Progenitor cell of endocrine pancreas (in vitro differentiated cells): ENCODE results near the gene PSG7. TPM values are rescaled to one million over a fixed set of nuclear protein-coding genes. Genes with fewer than 3 reads are reported as not detected.
"Not testable (repeated sequence)": the region's sequence is repeated elsewhere in the genome, so short reads cannot be mapped to it uniquely, and the experiment has no call there.

ENCODE experiments used
- DNase-seq: peaks from one replicate; pipeline ENCODE4 v3.0.0; 2021; ENCODE audit warnings: low spot score; ENCODE audit not compliant: unreplicated experiment
- H3K27ac Mint-ChIP-seq: 2 replicates; pipeline ENCODE4 v1.8.0; 2021; ENCODE audit warnings: mild to moderate bottlenecking, moderate library complexity, mixed read lengths
- H3K27me3 Mint-ChIP-seq: 2 replicates; pipeline ENCODE4 v1.8.0; 2021; ENCODE audit warnings: mixed read lengths
- H3K36me3 Mint-ChIP-seq: 2 replicates; pipeline ENCODE4 v1.8.0; 2022; ENCODE audit warnings: mixed read lengths; ENCODE audit not compliant: insufficient read depth
- H3K4me1 Mint-ChIP-seq: 2 replicates; pipeline ENCODE4 v1.8.0; 2021; ENCODE audit warnings: low read depth, mixed read lengths
- H3K4me3 Mint-ChIP-seq: 2 replicates; pipeline ENCODE4 v1.8.0; 2021; ENCODE audit warnings: low read depth, mild to moderate bottlenecking, moderate library complexity, mixed read lengths
- H3K9me3 Mint-ChIP-seq: 2 replicates; pipeline ENCODE4 v1.8.0; 2021; ENCODE audit warnings: low read depth, mixed read lengths
- total RNA-seq: library from RNA; stranded (reverse); gene quantifications from 2 replicates; pipeline ENCODE4 v1.2.1, GENCODE V29; 2021
- TF ChIP-seq, protein P1 (sequence below): fragments of 200-600 bp; sonication (generic); IDR thresholded peaks from one replicate; pipeline ENCODE4 v1.5.0; 2021; ENCODE audit warnings: antibody characterized with exemption, mild to moderate bottlenecking; ENCODE audit not compliant: unreplicated experiment

The PSG7 gene
- total RNA-seq, 1 donor from 2014 or later: not detected

DNA sequence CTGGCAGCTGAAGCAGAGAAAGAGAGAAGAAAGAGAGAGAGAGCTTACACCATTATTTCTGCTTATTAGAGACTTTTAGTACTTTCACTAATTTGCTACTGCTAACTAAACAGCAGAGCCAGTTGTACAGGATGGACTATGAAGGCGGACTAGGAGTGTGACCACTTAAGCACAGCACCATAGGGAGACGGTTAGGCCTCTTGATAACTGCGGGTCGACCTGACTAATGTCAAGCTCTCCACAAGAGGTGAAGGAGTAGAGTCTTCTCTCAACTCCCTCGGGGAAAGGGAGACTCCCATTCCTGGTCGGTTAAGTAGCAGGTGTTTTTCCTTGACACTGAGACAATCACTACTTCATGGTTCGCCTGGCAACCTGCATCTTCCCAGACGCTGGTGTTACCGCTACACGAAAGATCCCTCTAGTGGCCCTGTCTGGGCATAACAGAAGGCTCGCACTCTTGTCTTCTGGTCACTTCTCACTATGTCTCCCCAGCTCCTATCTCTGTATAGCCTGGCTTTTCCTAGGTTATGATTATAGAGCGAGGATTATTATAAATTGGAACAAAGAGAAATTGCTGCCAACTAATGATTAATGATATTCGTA lies 5.3 kb upstream of the PSG7 start:
- no peaks in the 10 kb centered on the region for H3K36me3 Mint-ChIP-seq
- TF ChIP-seq, protein P1, sequence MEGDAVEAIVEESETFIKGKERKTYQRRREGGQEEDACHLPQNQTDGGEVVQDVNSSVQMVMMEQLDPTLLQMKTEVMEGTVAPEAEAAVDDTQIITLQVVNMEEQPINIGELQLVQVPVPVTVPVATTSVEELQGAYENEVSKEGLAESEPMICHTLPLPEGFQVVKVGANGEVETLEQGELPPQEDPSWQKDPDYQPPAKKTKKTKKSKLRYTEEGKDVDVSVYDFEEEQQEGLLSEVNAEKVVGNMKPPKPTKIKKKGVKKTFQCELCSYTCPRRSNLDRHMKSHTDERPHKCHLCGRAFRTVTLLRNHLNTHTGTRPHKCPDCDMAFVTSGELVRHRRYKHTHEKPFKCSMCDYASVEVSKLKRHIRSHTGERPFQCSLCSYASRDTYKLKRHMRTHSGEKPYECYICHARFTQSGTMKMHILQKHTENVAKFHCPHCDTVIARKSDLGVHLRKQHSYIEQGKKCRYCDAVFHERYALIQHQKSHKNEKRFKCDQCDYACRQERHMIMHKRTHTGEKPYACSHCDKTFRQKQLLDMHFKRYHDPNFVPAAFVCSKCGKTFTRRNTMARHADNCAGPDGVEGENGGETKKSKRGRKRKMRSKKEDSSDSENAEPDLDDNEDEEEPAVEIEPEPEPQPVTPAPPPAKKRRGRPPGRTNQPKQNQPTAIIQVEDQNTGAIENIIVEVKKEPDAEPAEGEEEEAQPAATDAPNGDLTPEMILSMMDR: no peak
- DNase-seq: no peak
- H3K27me3 Mint-ChIP-seq: no peaks in the 10 kb centered on the region
- no peaks in the 10 kb centered on the region for H3K4me1 Mint-ChIP-seq
- H3K27ac Mint-ChIP-seq: no peak overlapping the region
- no peak overlapping the region for H3K4me3 Mint-ChIP-seq
- H3K9me3 Mint-ChIP-seq: peaks cover 62% of the 10 kb centered on the region

DNA sequence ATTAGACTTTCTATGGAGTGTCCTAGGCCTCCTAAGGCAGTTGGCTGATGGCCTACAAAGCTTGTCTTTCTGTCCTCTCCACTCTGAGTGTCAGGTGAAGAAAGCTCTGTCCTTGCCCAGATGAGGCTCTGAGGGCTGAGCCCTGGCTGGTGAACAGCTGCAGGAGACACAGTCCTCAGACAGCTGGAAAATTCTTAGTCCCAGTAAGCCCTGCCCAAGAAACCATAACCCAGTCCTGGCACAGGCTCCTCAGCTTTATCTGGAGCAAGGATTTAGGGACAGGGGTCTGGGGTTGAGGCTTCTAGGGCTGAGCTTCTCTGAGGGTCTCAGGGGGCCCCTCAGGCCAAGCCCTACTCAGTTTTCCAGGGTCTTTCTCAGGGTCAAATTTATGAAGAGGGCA lies 2.3 kb downstream of the PSG7 start:
- not testable (repeated sequence) for H3K27ac Mint-ChIP-seq, H3K4me3 Mint-ChIP-seq
- peaks cover 59% of the 10 kb centered on the region for H3K9me3 Mint-ChIP-seq

DNA sequence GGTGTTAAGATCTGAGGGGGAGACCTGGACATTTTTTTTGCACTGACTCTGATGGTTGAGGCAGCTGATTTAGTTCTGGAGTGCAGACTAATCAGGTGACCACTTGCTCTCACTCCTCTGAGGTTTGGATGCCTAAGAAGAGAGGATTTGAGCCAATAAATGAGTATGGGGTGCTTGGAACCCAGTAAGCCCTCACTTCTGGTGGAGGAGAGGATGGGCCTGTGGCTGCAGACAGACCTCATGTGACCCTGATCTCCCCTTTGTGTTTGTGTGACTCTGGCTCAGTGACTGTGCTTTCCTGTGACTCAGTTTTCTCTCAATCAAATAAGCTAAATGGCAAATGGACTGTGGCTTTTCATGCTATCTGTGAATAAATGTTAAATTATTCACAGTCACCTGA lies 2.8 kb downstream of the PSG7 start:
- not testable (repeated sequence) for H3K4me3 Mint-ChIP-seq, H3K27ac Mint-ChIP-seq, H3K36me3 Mint-ChIP-seq, DNase-seq, H3K4me1 Mint-ChIP-seq, H3K27me3 Mint-ChIP-seq
- H3K9me3 Mint-ChIP-seq: peaks cover 55% of the 10 kb centered on the region

More for the DNA sequence above, 2.3 kb downstream of the PSG7 start:
- not testable (repeated sequence) for H3K36me3 Mint-ChIP-seq, H3K4me1 Mint-ChIP-seq, DNase-seq, H3K27me3 Mint-ChIP-seq

DNA sequence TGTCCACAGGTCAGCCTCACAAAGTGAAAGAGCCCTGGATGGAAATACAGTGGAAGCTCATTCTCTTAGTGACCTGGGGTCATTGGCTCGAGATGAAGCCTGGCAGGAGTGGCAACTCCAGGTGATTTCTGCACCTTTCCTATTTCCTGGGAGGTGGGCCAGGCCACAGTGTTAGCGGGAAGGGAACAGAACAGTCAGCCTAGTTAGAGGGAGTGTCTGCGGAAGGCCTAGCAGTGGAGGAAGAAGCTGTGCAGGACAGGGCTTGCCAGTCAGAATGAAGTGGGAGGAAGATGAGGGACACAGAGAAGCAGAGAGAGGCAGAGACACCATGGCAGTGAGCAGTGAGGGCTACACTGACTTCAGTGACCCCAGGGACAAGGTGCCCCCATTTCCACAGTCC lies 3.6 kb downstream of the PSG7 start:
- not testable (repeated sequence) for H3K36me3 Mint-ChIP-seq, H3K4me1 Mint-ChIP-seq, DNase-seq, H3K4me3 Mint-ChIP-seq, H3K27me3 Mint-ChIP-seq, H3K27ac Mint-ChIP-seq
- peaks cover 57% of the 10 kb centered on the region for H3K9me3 Mint-ChIP-seq

DNA sequence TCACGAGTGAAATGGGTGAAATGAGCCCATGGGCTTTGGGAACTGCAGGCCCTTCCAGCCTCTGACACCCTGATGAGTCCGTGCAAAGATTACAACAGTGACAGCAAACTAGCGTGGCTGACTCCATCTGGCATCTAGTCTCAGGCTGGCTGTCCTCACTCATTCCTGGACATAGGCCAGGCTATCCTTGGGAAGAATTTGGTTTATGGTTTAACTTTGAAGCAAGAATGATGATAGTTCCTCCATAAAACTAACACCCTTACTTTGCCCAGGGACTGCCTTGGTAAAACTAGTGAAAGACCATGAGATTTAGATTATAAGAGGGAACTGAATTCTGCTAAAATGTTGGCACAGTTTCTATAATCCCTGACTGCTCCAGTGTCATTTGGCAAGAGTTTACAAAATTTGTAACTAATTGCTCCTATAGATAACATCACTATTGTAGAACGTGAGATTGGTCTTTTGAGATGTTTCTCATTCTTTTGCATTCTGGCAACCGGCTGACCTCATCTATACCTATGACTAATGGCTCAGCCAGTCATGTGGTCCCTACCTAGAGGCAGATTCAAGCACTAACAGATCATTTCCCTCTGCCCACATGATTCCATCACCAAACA lies 4.4 kb downstream of the PSG7 start:
- not testable (repeated sequence) for DNase-seq, H3K27me3 Mint-ChIP-seq, H3K27ac Mint-ChIP-seq, H3K36me3 Mint-ChIP-seq, H3K4me1 Mint-ChIP-seq, H3K4me3 Mint-ChIP-seq
- H3K9me3 Mint-ChIP-seq: peaks cover 57% of the 10 kb centered on the region

DNA sequence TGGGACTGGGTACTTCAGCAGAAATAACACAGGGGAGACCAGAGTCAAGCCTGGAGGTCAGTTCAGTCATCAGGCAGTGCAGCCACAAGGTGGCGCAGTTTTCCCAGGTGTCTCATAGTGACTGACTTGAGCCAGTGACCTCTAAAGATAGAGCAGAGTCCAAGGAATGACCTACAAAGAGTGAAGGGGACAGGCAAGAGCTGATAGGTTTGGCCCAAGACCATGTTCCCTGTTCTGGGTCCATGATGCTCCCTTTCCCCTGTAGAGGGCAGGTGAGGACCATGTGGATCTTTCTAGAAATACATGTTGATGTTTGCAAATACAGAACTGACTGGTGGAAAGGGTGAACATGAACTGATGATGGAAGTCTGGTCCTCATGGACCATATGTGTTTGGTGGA lies 6.8 kb downstream of the PSG7 start:
- not testable (repeated sequence) for H3K4me3 Mint-ChIP-seq, H3K27me3 Mint-ChIP-seq, H3K4me1 Mint-ChIP-seq, DNase-seq, H3K27ac Mint-ChIP-seq, H3K36me3 Mint-ChIP-seq
- peaks cover 55% of the 10 kb centered on the region for H3K9me3 Mint-ChIP-seq

DNA sequence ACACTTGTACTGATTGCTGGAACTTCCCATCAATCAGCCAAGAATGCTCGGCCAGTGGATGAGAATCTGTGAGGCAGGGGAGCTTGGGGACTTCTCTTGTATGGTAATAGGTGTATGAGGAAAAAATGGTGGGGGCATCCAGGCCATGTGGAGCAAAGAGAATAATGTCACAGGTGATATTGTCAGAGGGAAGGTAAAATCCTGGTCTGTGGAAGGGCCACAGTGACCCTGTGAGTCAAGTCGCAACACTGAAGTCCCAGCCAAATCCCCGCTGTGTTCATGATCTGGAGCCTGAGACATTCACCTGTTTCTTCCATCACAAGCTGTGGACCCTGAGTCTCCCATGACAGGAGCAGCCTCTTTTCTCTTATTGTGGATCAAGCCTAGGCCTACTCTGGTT lies 8.1 kb downstream of the PSG7 start:
- H3K9me3 Mint-ChIP-seq: peaks cover 48% of the 10 kb centered on the region
- no peak overlapping the region for H3K27ac Mint-ChIP-seq
- no peak overlapping the region for H3K4me3 Mint-ChIP-seq
- H3K27me3 Mint-ChIP-seq: no peaks in the 10 kb centered on the region
- no peaks in the 10 kb centered on the region for H3K4me1 Mint-ChIP-seq
- DNase-seq: no peak
- TF ChIP-seq, protein P1: no peak
- H3K36me3 Mint-ChIP-seq: no peaks in the 10 kb centered on the region

DNA sequence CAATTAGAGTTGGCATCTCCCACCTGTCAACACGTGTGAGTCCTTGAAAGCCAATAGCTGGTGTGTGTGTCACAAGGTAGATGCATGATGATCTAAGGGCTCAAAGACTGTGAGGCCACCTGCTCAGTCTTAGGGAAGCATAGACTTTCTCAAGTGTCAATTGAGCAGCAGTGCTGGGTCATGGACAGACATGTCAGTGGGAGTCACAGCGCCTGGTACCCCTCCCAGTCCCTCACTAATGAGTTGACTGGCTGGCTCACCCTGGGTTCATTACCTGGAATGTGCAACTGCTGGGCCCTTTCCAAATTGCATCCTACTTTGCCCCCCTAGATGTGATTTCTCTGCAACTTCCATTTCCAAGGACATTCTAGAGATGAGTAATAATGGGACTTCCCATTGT lies 10.2 kb downstream of the PSG7 start:
- Mint-ChIP-seq H3K36me3 (no peaks in the 10 kb centered on the region), H3K27me3 (no peaks in the 10 kb centered on the region), H3K4me3 (no peak overlapping the region), H3K27ac (no peak overlapping the region), H3K4me1 (no peaks in the 10 kb centered on the region), H3K9me3 (peaks cover 51% of the 10 kb centered on the region)
- DNase-seq: no peak
- TF ChIP-seq, protein P1: no peak

DNA sequence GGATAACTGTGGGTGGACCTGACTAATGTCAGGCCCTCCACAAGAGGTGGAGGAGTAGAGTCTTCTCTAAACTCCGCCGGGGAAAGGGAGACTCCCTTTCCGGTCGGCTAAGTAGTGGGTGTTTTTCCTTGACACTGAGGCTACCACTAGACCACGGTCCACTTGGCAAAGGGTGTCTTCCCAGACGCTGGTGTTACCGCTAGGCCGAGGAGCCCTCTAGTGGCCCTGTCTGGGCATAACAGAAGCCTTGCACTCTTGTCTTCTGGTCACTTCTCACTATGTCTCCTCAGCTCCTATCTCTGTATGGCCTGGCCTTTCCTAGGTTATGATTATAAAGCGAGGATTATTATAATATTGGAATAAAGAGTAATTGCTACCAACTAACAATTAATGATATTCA lies 13.9 kb downstream of the PSG7 start:
- H3K4me3 Mint-ChIP-seq, H3K27me3 Mint-ChIP-seq, DNase-seq, H3K36me3 Mint-ChIP-seq, H3K4me1 Mint-ChIP-seq, H3K27ac Mint-ChIP-seq: not testable (repeated sequence)
- peaks cover 54% of the 10 kb centered on the region for H3K9me3 Mint-ChIP-seq

DNA sequence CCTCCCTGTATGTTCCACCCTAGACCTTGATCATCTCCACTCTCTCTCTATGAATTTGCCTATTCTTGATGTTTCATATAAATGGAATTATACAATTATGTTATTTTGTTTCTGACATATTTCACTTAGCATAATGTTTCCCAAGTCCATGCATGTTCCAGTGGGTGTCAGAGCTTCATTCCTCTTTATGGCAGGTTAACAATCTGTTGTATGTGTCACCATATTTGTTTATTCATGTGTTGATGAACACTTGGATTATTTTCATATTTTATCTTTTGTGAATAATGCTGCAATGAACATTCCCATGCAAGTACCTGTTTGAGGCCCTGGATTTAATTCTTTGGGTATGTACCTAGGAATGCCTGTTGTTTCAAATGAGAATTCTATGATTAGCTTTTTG lies 16.0 kb downstream of the PSG7 start:
- H3K4me3 Mint-ChIP-seq, H3K27me3 Mint-ChIP-seq, DNase-seq, H3K36me3 Mint-ChIP-seq, H3K4me1 Mint-ChIP-seq, H3K27ac Mint-ChIP-seq: not testable (repeated sequence)
- H3K9me3 Mint-ChIP-seq: peaks cover 47% of the 10 kb centered on the region
